ENCODE measurements around the gene MACROD1. TPM values are rescaled to one million over a fixed set of nuclear protein-coding genes. Genes with fewer than 3 reads are reported as not detected.
"Not testable (repeated sequence)": the region's sequence is repeated elsewhere in the genome, so short reads cannot be mapped to it uniquely, and the experiment has no call there.

MACROD1 gene
- total RNA-seq, 3 donors from 2014 or later = 16.5 to 17.8 (median 17.1) TPM

GRCh38 chr11:64057890-64058289, 108.0 kb downstream of the MACROD1 start:
- no peak overlapping the region for H3K4me3 Mint-ChIP-seq
- ATAC-seq = no peak
- H3K9me3 Mint-ChIP-seq = no peaks in the 10 kb centered on the region
- DNase-seq = no peak
- peaks cover 6% of the 10 kb centered on the region for H3K4me1 Mint-ChIP-seq (ENCODE audit: low read depth)
- H3K36me3 Mint-ChIP-seq (ENCODE audit: insufficient read depth) = no peaks in the 10 kb centered on the region
- peaks cover 11% of the 10 kb centered on the region for H3K27me3 Mint-ChIP-seq (ENCODE audit: low read depth)

GRCh38 chr11:64056861-64057260, 109.1 kb downstream of the MACROD1 start:
- peaks cover 6% of the 10 kb centered on the region for H3K4me1 Mint-ChIP-seq (ENCODE audit: low read depth)
- peaks cover 5% of the 10 kb centered on the region for H3K27me3 Mint-ChIP-seq (ENCODE audit: low read depth)
- ATAC-seq = no peak
- H3K36me3 Mint-ChIP-seq (ENCODE audit: insufficient read depth) = no peaks in the 10 kb centered on the region
- H3K9me3 Mint-ChIP-seq = no peaks in the 10 kb centered on the region
- DNase-seq = no peak
- no peak overlapping the region for H3K4me3 Mint-ChIP-seq

GRCh38 chr11:64056213-64056785, 109.6 kb downstream of the MACROD1 start:
- Mint-ChIP-seq H3K36me3 (ENCODE audit: insufficient read depth) (no peaks in the 10 kb centered on the region), H3K27me3 (ENCODE audit: low read depth) (no peaks in the 10 kb centered on the region), H3K9me3 (no peaks in the 10 kb centered on the region), H3K4me1 (ENCODE audit: low read depth) (peaks cover 6% of the 10 kb centered on the region), H3K4me3 (no peak overlapping the region)
- ATAC-seq (no peak), DNase-seq (no peak)

- ATAC-seq = no peak
- H3K9me3 Mint-ChIP-seq = no peaks in the 10 kb centered on the region
- H3K36me3 Mint-ChIP-seq (ENCODE audit: insufficient read depth) = no peaks in the 10 kb centered on the region
- DNase-seq = no peak
- no peaks in the 10 kb centered on the region for H3K27me3 Mint-ChIP-seq (ENCODE audit: low read depth)
- no peak overlapping the region for H3K4me3 Mint-ChIP-seq
- H3K4me1 Mint-ChIP-seq (ENCODE audit: low read depth) = no peaks in the 10 kb centered on the region
These were observed 110.8 kb downstream of the MACROD1 start for GRCh38 chr11:64055077-64055476.

GRCh38 chr11:64053699-64054098, 112.2 kb downstream of the MACROD1 start:
- H3K27me3 Mint-ChIP-seq (ENCODE audit: low read depth) = no peaks in the 10 kb centered on the region
- H3K4me1 Mint-ChIP-seq (ENCODE audit: low read depth) = no peaks in the 10 kb centered on the region
- no peak overlapping the region for H3K4me3 Mint-ChIP-seq
- no peaks in the 10 kb centered on the region for H3K36me3 Mint-ChIP-seq (ENCODE audit: insufficient read depth)
- DNase-seq = no peak
- no peak for ATAC-seq
- no peaks in the 10 kb centered on the region for H3K9me3 Mint-ChIP-seq

GRCh38 chr11:64052938-64053622, 112.8 kb downstream of the MACROD1 start:
- ATAC-seq (no peak), DNase-seq (no peak)
- H3K36me3 Mint-ChIP-seq (ENCODE audit: insufficient read depth) = no peaks in the 10 kb centered on the region
- H3K4me1 Mint-ChIP-seq (ENCODE audit: low read depth) = no peaks in the 10 kb centered on the region
- H3K4me3 Mint-ChIP-seq = no peak overlapping the region
- no peaks in the 10 kb centered on the region for H3K27me3 Mint-ChIP-seq (ENCODE audit: low read depth)
- H3K9me3 Mint-ChIP-seq = no peaks in the 10 kb centered on the region

GRCh38 chr11:64052436-64052835, 113.5 kb downstream of the MACROD1 start:
- no peaks in the 10 kb centered on the region for H3K4me1 Mint-ChIP-seq (ENCODE audit: low read depth)
- no peaks in the 10 kb centered on the region for H3K36me3 Mint-ChIP-seq (ENCODE audit: insufficient read depth)
- H3K27me3 Mint-ChIP-seq (ENCODE audit: low read depth) = no peaks in the 10 kb centered on the region
- DNase-seq (no peak), ATAC-seq (no peak)
- no peaks in the 10 kb centered on the region for H3K9me3 Mint-ChIP-seq
- H3K4me3 Mint-ChIP-seq = no peak overlapping the region

- ATAC-seq (no peak), DNase-seq (no peak)
- Mint-ChIP-seq H3K27me3 (ENCODE audit: low read depth) (no peaks in the 10 kb centered on the region), H3K4me3 (no peak overlapping the region), H3K9me3 (no peaks in the 10 kb centered on the region), H3K4me1 (ENCODE audit: low read depth) (no peaks in the 10 kb centered on the region), H3K36me3 (ENCODE audit: insufficient read depth) (no peaks in the 10 kb centered on the region)
These were observed 114.6 kb downstream of the MACROD1 start for GRCh38 chr11:64051297-64051696.

- H3K27me3 Mint-ChIP-seq (ENCODE audit: low read depth) = no peaks in the 10 kb centered on the region
- no peaks in the 10 kb centered on the region for H3K36me3 Mint-ChIP-seq (ENCODE audit: insufficient read depth)
- ATAC-seq (no peak), DNase-seq (no peak)
- H3K9me3 Mint-ChIP-seq = no peaks in the 10 kb centered on the region
- no peaks in the 10 kb centered on the region for H3K4me1 Mint-ChIP-seq (ENCODE audit: low read depth)
- no peak overlapping the region for H3K4me3 Mint-ChIP-seq
These were observed 116.4 kb downstream of the MACROD1 start for GRCh38 chr11:64049509-64049908.

- H3K4me1 Mint-ChIP-seq (ENCODE audit: low read depth) = no peaks in the 10 kb centered on the region
- no peaks in the 10 kb centered on the region for H3K27me3 Mint-ChIP-seq (ENCODE audit: low read depth)
- DNase-seq (no peak), ATAC-seq (no peak)
- H3K4me3 Mint-ChIP-seq = no peak overlapping the region
- no peaks in the 10 kb centered on the region for H3K9me3 Mint-ChIP-seq
- H3K36me3 Mint-ChIP-seq (ENCODE audit: insufficient read depth) = no peaks in the 10 kb centered on the region
These were observed 117.7 kb downstream of the MACROD1 start for GRCh38 chr11:64048042-64048854.

GRCh38 chr11:64047373-64047772, 118.5 kb downstream of the MACROD1 start:
- not testable (repeated sequence) for H3K4me1 Mint-ChIP-seq (ENCODE audit: low read depth); H3K4me3 Mint-ChIP-seq; H3K27me3 Mint-ChIP-seq (ENCODE audit: low read depth); H3K9me3 Mint-ChIP-seq; DNase-seq; H3K36me3 Mint-ChIP-seq (ENCODE audit: insufficient read depth); ATAC-seq

GRCh38 chr11:64045700-64046099, 120.2 kb downstream of the MACROD1 start:
- no peak for ATAC-seq
- H3K36me3 Mint-ChIP-seq (ENCODE audit: insufficient read depth) = no peaks in the 10 kb centered on the region
- no peak overlapping the region for H3K4me3 Mint-ChIP-seq
- H3K4me1 Mint-ChIP-seq (ENCODE audit: low read depth) = no peaks in the 10 kb centered on the region
- H3K9me3 Mint-ChIP-seq = no peaks in the 10 kb centered on the region
- H3K27me3 Mint-ChIP-seq (ENCODE audit: low read depth) = peaks cover 1% of the 10 kb centered on the region
- no peak for DNase-seq

GRCh38 chr11:64044730-64045393, 121.1 kb downstream of the MACROD1 start:
- DNase-seq (no peak), ATAC-seq (no peak)
- H3K4me3 Mint-ChIP-seq = no peak overlapping the region
- no peaks in the 10 kb centered on the region for H3K4me1 Mint-ChIP-seq (ENCODE audit: low read depth)
- H3K9me3 Mint-ChIP-seq = no peaks in the 10 kb centered on the region
- H3K36me3 Mint-ChIP-seq (ENCODE audit: insufficient read depth) = no peaks in the 10 kb centered on the region
- H3K27me3 Mint-ChIP-seq (ENCODE audit: low read depth) = peaks cover 1% of the 10 kb centered on the region

- DNase-seq (no peak), ATAC-seq (no peak)
- Mint-ChIP-seq H3K9me3 (no peaks in the 10 kb centered on the region), H3K4me1 (ENCODE audit: low read depth) (no peaks in the 10 kb centered on the region), H3K36me3 (ENCODE audit: insufficient read depth) (no peaks in the 10 kb centered on the region), H3K4me3 (no peak overlapping the region), H3K27me3 (ENCODE audit: low read depth) (peaks cover 6% of the 10 kb centered on the region)
These were observed 122.4 kb downstream of the MACROD1 start for GRCh38 chr11:64043545-64043944.
